ENCODE data around the gene BBIP1. TPM values are rescaled to one million over a fixed set of nuclear protein-coding genes. Genes with fewer than 3 reads are reported as not detected.

Gene BBIP1
- total RNA-seq, 2 donors from 2014 or later, result 22.8 to 25.5 TPM

GRCh38 chr10:110897184-110897583 lies 21.8 kb downstream of the BBIP1 start:
- ATAC-seq (no peak), DNase-seq (no peak)
- intact Hi-C loops (cut with DNase I), result loop anchor here (10.0 kb wide), 2 partner anchors 152 to 282 kb away; no protein-coding TSS in a partner anchor

GRCh38 chr10:110893559-110894179 lies 25.3 kb downstream of the BBIP1 start:
- DNase-seq (no peak), ATAC-seq (peak; percentile 77)
- intact Hi-C loops (cut with DNase I), result loop anchor here (5.0 to 10.0 kb wide), 4 partner anchors 91 to 279 kb away; no protein-coding TSS in a partner anchor

- intact Hi-C loops (cut with DNase I), result loop anchor here (5.0 to 10.0 kb wide), 4 partner anchors 90 to 278 kb away; no protein-coding TSS in a partner anchor
- DNase-seq, result no peak
- no peak for ATAC-seq
These were observed 26.2 kb downstream of the BBIP1 start for GRCh38 chr10:110892602-110893288.

GRCh38 chr10:110887560-110887959 lies 31.4 kb downstream of the BBIP1 start:
- DNase-seq (no peak), ATAC-seq (no peak)
- intact Hi-C loops (cut with DNase I), result no loop called here

GRCh38 chr10:110885932-110886674 lies 32.9 kb downstream of the BBIP1 start:
- no peak for ATAC-seq
- DNase-seq, result no peak
- intact Hi-C loops (cut with DNase I), result no loop called here

- ATAC-seq (no peak), DNase-seq (no peak)
- intact Hi-C loops (cut with DNase I), result no loop called here
These were observed 35.1 kb downstream of the BBIP1 start for GRCh38 chr10:110883924-110884323.

GRCh38 chr10:110881905-110882304 lies 37.1 kb downstream of the BBIP1 start:
- ATAC-seq, result no peak
- intact Hi-C loops (cut with DNase I), result no loop called here
- no peak for DNase-seq

- peak in 1 of 2 donors; percentile 63 for ATAC-seq
- intact Hi-C loops (cut with DNase I), result no loop called here
- no peak for DNase-seq
These were observed 37.7 kb downstream of the BBIP1 start for GRCh38 chr10:110881247-110881646.

- DNase-seq (no peak), ATAC-seq (peak; percentile 38 to 46)
- intact Hi-C loops (cut with DNase I), result no loop called here
These were observed 39.0 kb downstream of the BBIP1 start for GRCh38 chr10:110880012-110880411.

- no peak for DNase-seq
- intact Hi-C loops (cut with DNase I), result loop anchor here (5.0 to 10.0 kb wide), 2 partner anchors 62 to 119 kb away; no protein-coding TSS in a partner anchor
- no peak for ATAC-seq
These were observed 42.2 kb downstream of the BBIP1 start for GRCh38 chr10:110876788-110877187.

GRCh38 chr10:110876000-110876399 lies 43.0 kb downstream of the BBIP1 start:
- intact Hi-C loops (cut with DNase I), result loop anchor here (5.0 to 10.0 kb wide), 2 partner anchors 61 to 119 kb away; no protein-coding TSS in a partner anchor
- DNase-seq, result no peak

GRCh38 chr10:110873951-110874350 lies 45.0 kb downstream of the BBIP1 start:
- intact Hi-C loops (cut with DNase I), result loop anchor here (5.0 to 10.0 kb wide), 2 partner anchors 52 to 59 kb away; no protein-coding TSS in a partner anchor
- no peak for DNase-seq
- ATAC-seq, result no peak

More at GRCh38 chr10:110876000-110876399, 43.0 kb downstream of the BBIP1 start:
- ATAC-seq, result no peak

GRCh38 chr10:110872984-110873923 lies 45.7 kb downstream of the BBIP1 start:
- ATAC-seq, result no peak
- DNase-seq, result no peak
- intact Hi-C loops (cut with DNase I), result loop anchor here (5.0 to 10.0 kb wide), 2 partner anchors 51 to 58 kb away; no protein-coding TSS in a partner anchor

- peak; percentile 80 to 83 for ATAC-seq
- intact Hi-C loops (cut with DNase I), result loop anchor here (5.0 to 10.0 kb wide), 2 partner anchors 50 to 58 kb away; no protein-coding TSS in a partner anchor
- DNase-seq, result peak; percentile 76
These were observed 46.6 kb downstream of the BBIP1 start for GRCh38 chr10:110872145-110872983.

GRCh38 chr10:110871298-110872084 lies 47.5 kb downstream of the BBIP1 start, which contains the start of gene PDCD4:
Gene PDCD4 (plus strand): TSS chr10:110871928. CDS start chr10:110876028, 4,100 bp downstream.
- ATAC-seq, result peak; percentile 95 to 97
- intact Hi-C loops (cut with DNase I), result loop anchor here (5.0 to 10.0 kb wide), 2 partner anchors 49 to 57 kb away; no protein-coding TSS in a partner anchor
- peak; percentile 100 for DNase-seq

GRCh38 chr10:110870823-110871297 lies 48.1 kb downstream of the BBIP1 start:
- intact Hi-C loops (cut with DNase I), result loop anchor here (5.0 to 10.0 kb wide), 2 partner anchors 49 to 56 kb away; no protein-coding TSS in a partner anchor
- no peak for ATAC-seq
- peak; percentile 31 for DNase-seq
